GM12892 (cell line): Measurements from ENCODE around the gene KRTAP4-12.
"Not testable (repeated sequence)": the region's sequence is repeated elsewhere in the genome, so short reads cannot be mapped to it uniquely, and the experiment has no call there.

Experiments used
- POLR2AphosphoS5 ChIP-seq: IDR thresholded peaks from 2 replicates; pipeline ENCODE4 v1.6.1; 2011; ENCODE audit warnings: low read depth, low read length, control low read depth
- TAF1 ChIP-seq: IDR thresholded peaks from 2 replicates; pipeline ENCODE4 v1.6.1; 2011; ENCODE audit warnings: low read depth, mild to moderate bottlenecking, control low read depth, low read length, borderline replicate concordance

- not testable (repeated sequence) for TF ChIP-seq POLR2AphosphoS5, TAF1
Observed at GRCh38 chr17:41099682-41100480, 24.1 kb downstream of the KRTAP4-12 start.
